ENCODE results near the gene CXCL16.

Gene CXCL16, protein sequence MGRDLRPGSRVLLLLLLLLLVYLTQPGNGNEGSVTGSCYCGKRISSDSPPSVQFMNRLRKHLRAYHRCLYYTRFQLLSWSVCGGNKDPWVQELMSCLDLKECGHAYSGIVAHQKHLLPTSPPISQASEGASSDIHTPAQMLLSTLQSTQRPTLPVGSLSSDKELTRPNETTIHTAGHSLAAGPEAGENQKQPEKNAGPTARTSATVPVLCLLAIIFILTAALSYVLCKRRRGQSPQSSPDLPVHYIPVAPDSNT

GRCh38 chr17:4739122-4740024 is at the start of gene CXCL16, which contains the start of gene ZMYND15:
Gene CXCL16 (minus strand): TSS chr17:4739928. CDS start chr17:4739339, 589 bp downstream.
Gene ZMYND15 (plus strand): TSS chr17:4739833. CDS start chr17:4740549, 716 bp downstream.
- no peaks in the 10 kb centered on the region for H3K9me3 ChIP-seq (ENCODE audit: low read length)
- no peak within 1 kb of the TSS for H2AFZ ChIP-seq (ENCODE audit: low read length)
- H3K36me3 ChIP-seq (ENCODE audit: insufficient read depth, low read length) = no peaks in the 10 kb centered on the region
- peaks cover 9% of the 10 kb centered on the region for H3K27me3 ChIP-seq (ENCODE audit: insufficient read depth, low read length)
- no peak within 1 kb of the TSS for H3K27ac ChIP-seq (ENCODE audit: low read depth, low read length, poor library complexity, severe bottlenecking)
- peak within 1 kb of the TSS; percentile 70 for H3K4me3 ChIP-seq (ENCODE audit: low read depth, low read length, poor library complexity, severe bottlenecking)
- no peaks in the 10 kb centered on the region for H3K9me2 ChIP-seq (ENCODE audit: low read depth, low read length)
- H3K79me2 ChIP-seq (ENCODE audit: insufficient read depth, low read length) = no peaks in the 10 kb centered on the region
- peaks cover 14% of the 10 kb centered on the region for H3K4me1 ChIP-seq (ENCODE audit: insufficient read depth, low read length, severe bottlenecking)
- H3K4me2 ChIP-seq (ENCODE audit: low read length) = peak within 1 kb of the TSS; percentile 87
- H3F3A ChIP-seq (ENCODE audit: insufficient read depth, low read length) = no peaks in the 10 kb centered on the region
- H3K9ac ChIP-seq (ENCODE audit: low read length) = peak within 1 kb of the TSS; percentile 65
- TF ChIP-seq, protein P1, sequence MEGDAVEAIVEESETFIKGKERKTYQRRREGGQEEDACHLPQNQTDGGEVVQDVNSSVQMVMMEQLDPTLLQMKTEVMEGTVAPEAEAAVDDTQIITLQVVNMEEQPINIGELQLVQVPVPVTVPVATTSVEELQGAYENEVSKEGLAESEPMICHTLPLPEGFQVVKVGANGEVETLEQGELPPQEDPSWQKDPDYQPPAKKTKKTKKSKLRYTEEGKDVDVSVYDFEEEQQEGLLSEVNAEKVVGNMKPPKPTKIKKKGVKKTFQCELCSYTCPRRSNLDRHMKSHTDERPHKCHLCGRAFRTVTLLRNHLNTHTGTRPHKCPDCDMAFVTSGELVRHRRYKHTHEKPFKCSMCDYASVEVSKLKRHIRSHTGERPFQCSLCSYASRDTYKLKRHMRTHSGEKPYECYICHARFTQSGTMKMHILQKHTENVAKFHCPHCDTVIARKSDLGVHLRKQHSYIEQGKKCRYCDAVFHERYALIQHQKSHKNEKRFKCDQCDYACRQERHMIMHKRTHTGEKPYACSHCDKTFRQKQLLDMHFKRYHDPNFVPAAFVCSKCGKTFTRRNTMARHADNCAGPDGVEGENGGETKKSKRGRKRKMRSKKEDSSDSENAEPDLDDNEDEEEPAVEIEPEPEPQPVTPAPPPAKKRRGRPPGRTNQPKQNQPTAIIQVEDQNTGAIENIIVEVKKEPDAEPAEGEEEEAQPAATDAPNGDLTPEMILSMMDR (IDR thresholded peaks at IDR 0.05; ENCODE audit: low read length) = no peak
- no peak for TF ChIP-seq EZH2 (IDR thresholded peaks at IDR 0.05; ENCODE audit: borderline replicate concordance, low read length)
- H4K20me1 ChIP-seq (ENCODE audit: insufficient read depth, low read length) = no peaks in the 10 kb centered on the region

DNA sequence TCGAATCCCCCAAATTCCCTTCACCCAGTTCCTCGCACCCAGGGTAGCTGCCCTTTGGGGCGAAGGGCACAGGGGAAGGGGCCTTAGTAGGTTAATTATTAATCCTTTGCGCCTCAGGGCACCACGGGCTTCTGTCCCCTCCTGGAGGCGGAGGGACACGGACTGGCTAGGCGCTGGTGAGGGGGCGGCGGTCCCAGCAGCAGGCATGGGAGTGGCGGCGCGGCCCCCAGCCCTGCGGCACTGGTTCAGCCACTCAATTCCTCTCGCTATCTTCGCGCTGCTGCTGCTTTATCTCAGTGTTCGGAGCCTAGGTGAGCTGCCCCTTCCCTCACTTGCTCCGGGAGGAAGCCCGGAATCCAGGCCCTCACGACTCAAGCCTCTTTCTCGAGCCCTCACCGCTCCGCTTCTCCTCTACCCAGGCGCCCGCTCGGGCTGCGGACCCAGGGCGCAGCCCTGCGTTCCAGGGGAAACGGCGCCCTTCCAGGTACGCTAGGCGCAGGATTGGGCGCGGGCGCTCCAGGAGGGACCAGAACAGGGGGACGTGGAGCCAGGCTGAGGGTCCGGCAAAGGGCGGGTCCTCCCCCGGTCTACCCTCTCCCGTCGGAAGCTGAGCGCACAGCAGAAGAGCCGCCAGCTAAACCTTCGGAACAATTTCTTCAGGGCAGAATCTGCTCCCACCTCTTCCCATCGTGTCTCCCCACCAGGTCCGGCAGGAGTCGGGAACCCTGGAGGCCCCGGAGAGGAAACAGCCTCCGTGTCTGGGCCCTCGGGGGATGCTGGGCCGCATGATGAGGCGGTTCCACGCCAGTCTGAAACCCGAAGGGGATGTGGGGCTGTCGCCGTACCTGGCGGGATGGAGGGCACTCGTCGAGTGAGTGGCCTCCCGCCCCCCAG is 49.3 kb upstream of the CXCL16 start, which contains the start of gene GLTPD2:
Gene GLTPD2 (plus strand): TSS at position 158 of the 894 bp plus-strand sequence. CDS start 48 bp downstream, at position 206.
- Histone ChIP-seq H3F3A (ENCODE audit: insufficient read depth, low read length) (no peaks in the 10 kb centered on the region), H4K20me1 (ENCODE audit: insufficient read depth, low read length) (no peaks in the 10 kb centered on the region), H3K4me1 (ENCODE audit: insufficient read depth, low read length, severe bottlenecking) (peaks cover 17% of the 10 kb centered on the region), H3K4me3 (ENCODE audit: low read depth, low read length, poor library complexity, severe bottlenecking) (peak within 1 kb of the TSS; percentile 68), H3K9ac (ENCODE audit: low read length) (peak within 1 kb of the TSS; percentile 72), H3K9me2 (ENCODE audit: low read depth, low read length) (no peaks in the 10 kb centered on the region), H3K27me3 (ENCODE audit: insufficient read depth, low read length) (peaks cover 5% of the 10 kb centered on the region; the same call in 1 of the 2 replicates), H3K9me3 (ENCODE audit: low read length) (no peaks in the 10 kb centered on the region), H3K79me2 (ENCODE audit: insufficient read depth, low read length) (no peaks in the 10 kb centered on the region), H2AFZ (ENCODE audit: low read length) (peak within 1 kb of the TSS; percentile 87; the same call in 1 of the 2 replicates), H3K4me2 (ENCODE audit: low read length) (peak within 1 kb of the TSS; percentile 100), H3K27ac (ENCODE audit: low read depth, low read length, poor library complexity, severe bottlenecking) (no peak within 1 kb of the TSS), H3K36me3 (ENCODE audit: insufficient read depth, low read length) (no peaks in the 10 kb centered on the region)
- no peak for TF ChIP-seq EZH2 (IDR thresholded peaks at IDR 0.05; ENCODE audit: borderline replicate concordance, low read length)
- TF ChIP-seq, protein P1 (IDR thresholded peaks at IDR 0.05; ENCODE audit: low read length) = no peak

Data from OCI-LY1 (cell line).